ENCODE data around the gene RAB7A.
"Not testable (repeated sequence)": the region's sequence is repeated elsewhere in the genome, so short reads cannot be mapped to it uniquely, and the experiment has no call there.

The RAB7A gene

DNA sequence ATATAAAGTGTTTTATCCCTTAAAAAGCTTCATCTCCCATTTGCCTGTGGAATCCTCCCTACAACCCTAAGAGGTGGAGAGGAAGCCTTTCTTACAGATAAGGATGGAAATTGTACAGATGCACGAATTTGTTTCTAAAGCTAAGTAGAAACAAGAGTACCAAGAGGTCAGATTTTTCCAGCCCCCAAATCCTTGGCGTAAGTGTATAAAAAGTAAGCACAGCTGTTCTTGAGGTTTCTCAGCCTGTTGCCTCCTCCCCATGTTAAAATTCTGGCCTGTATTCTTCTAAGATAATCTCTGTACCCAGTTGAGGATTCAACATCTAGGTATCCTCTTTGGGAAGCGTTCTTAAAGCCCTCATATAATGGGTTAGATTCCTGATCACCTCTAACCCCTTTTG lies 34.9 kb downstream of the RAB7A start:
- DNase-seq, result no peak

DNA sequence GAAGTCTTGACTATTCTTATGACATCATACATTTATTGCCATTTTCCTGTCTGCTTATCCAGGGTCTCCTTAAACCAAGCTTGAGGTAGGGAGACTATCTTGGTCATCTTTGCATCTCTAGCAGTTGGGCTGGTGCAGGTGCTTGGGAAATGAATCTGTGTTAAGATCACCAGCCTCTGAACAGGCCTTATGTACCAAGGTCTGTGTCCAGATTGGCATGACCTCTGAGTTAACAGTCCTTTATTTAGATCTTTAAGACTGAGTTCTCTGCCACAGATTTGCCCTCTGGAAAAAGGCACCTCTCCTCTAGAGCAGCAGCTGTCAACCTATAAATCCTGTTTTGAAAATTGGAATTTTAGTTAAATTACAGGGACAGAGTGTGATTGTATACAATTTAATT lies 35.4 kb downstream of the RAB7A start:
- no peak for DNase-seq

DNA sequence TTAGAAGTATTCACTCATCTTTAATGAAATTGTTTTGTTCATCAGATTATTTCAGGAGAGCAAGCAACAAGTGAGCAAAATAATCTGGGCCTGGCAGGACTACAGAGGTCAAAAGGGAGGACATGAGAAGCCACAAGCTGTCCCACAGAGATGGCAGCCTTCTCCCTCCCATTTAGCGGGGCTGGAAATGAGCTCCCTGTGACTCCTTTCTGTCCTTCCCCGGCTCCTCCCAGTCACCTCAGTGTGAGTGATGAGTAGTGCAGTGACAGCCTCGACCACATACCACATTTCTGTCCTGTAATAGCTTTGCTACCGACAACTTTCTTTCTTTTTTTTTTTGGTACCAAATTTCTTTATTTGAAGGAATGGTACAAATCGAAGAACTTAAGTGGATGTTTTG lies 38.0 kb downstream of the RAB7A start:
- no peak for DNase-seq

DNA sequence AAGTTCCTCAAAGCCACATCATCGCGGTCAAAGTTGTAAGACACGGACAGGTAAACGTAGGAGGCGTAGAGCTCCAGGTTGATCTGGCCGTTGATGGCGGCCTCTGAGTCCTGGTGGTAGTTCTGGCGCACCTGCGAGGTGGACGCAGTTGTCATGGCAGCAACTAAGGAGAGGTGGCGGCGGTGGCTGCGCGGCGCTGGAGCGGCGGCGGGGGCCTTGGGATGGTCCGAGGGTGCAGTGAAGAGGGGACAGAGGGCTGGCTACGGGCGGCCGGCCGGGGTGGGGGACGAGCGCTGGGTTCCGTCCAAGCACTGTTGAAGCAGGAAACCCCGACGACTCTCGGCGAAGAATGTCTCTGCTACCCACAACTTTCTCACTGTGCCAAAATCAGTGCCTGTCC lies 38.9 kb downstream of the RAB7A start:
- no peak for DNase-seq

DNA sequence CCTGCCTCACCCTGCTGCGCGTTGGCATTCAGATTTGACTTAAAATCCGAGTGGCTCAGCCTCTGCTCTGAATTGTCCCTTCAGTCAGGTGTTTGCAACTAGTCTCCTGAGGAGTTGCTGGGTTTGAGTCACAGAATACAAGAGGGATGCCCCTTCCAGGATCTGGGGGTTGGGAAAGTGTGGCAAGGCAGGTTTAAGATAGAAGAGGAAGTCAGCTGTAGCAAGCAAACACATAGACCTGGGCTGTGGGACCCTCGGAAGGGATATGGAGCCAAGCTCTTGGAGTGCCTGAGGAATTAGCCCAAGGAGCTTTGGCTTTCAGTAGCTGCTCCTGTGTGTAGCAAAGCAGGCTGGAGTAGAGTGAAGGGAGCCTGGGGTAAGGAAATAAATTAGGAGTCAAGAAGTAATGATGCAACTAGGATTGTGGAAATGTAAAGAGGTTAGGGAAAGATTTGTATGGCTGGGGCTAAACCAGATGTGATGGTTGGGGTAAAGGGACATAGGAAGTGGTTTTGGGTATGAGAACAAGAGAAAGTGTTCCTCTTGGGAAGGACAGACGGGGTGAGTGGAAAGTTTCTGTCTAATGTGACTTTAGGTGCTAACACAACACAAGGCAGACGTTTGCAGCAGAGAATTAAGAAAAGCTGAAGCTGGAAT lies 41.2 kb downstream of the RAB7A start:
- DNase-seq, result no peak

DNA sequence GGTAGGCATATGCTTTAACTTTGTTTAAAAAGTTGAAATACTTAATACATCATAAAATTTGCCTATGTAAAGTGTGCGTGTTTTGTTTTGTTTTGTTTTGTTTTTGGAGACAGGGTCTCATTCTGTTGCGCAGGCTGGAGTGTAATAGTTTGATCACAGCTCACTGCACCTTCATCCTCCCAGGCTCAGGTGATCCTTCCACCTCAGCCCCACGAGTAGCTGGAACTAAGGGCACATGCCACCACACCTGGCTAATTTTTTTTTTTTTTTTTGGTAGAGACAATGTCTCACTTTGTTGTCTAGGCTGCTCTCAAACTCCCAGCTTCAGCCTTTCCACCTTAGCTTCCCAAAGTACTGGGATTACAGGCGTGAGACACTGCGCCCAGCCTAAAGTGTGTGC lies 42.5 kb downstream of the RAB7A start:
- no peak for DNase-seq

DNA sequence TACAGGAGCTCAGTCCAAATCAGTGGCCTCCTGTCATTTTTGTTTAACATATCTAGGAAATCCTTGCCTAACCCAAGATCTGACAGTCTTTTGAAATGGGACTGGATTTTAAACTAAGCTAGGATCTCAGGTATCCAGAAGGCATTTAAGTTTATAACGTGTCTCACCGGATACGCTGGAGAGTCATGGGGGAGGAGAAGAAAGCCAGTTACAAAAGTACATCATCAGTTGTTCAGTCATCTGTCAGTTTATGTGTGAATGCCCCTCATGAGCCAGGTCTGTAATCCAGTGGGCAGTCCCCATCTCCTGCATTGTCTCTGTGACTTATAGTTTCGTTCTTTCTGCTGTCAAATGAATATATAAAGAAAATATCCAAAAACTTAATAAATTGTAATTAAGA lies 44.4 kb downstream of the RAB7A start:
- DNase-seq, result no peak

DNA sequence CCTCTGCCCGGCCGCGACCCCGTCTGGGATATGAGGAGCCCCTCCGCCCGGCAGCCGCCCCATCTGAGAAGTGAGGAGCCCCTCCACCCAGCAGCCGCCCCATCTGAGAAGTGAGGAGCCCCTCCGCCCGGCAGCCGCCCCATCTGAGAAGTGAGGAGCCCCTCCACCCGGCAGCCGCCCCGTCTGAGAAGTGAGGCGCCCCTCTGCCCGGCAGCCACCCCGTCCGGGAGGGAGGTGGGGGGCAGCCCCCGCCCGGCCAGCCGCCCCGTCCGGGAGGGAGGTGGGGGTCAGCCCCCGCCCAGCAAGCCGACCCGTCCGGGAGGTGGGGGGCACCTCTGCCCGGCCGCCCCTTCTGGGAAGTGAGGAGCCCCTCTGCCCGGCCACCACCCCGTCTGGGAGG lies 47.2 kb downstream of the RAB7A start:
- not testable (repeated sequence) for DNase-seq

DNA sequence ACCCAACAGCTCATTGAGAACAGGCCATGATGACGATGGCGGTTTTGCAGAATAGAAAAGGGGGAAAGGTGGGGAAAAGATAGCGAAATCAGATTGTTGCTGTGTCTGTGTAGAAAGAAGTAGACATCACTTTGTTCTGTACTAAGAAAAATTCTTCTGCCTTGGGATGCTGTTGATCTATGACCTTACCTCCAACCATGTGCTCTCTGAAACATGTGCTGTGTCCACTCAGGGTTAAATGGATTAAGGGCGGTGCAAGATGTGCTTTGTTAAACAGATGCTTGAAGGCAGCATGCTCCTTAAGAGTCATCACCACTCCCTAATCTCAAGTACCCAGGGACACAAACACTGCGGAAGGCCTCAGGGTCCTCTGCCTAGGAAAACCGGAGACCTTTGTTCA lies 47.6 kb downstream of the RAB7A start:
- DNase-seq, result not testable (repeated sequence)

DNA sequence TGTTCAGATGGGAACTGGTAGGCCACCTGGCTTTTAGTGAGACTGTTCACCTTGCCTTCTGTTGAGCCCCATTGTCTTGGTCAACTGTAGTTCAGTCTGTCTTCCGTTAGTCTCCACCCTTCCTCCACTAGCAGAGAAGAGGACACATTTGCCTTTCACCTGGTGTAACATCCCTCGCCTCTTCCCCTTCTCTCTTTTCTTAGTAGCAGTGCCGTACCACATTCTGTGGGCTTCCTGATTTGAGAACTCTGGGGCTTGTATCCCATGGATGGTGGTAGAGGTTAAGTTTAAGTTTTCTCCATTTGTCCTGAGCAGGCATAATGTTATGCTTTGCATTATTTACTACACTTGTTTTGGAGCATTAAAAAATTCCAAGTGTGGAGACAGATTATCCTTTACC lies 49.3 kb downstream of the RAB7A start:
- DNase-seq, result no peak

DNA sequence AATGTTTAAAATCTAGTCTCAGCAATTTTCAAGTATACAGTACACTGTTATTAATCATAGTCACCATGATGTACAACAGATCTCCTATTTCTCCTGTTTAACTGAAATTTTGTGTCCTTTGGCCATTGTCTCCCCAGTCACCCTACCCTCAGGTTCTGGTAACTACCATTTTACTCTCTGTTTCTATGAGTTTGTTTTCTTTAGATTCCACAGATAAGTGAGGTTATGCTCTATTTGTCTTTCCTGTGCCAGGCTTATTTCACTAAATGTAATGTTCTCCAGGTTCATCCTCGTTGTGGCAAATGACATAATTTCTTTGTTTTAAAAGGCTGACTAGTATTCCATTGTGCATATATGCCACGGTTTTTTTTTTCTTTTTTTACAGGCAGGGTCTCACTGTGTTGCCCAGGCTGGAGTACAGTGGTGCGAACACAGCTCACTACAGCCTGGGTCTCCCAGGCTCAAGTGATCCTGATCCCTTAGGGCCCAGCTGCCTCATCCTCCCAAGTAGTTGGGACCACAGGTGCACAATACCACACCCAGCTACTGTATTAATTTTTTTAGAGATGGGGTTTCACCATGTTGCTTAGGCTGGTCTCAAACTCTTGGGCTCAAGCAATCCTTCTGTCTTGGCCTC lies 50.0 kb downstream of the RAB7A start:
- DNase-seq, result no peak

DNA sequence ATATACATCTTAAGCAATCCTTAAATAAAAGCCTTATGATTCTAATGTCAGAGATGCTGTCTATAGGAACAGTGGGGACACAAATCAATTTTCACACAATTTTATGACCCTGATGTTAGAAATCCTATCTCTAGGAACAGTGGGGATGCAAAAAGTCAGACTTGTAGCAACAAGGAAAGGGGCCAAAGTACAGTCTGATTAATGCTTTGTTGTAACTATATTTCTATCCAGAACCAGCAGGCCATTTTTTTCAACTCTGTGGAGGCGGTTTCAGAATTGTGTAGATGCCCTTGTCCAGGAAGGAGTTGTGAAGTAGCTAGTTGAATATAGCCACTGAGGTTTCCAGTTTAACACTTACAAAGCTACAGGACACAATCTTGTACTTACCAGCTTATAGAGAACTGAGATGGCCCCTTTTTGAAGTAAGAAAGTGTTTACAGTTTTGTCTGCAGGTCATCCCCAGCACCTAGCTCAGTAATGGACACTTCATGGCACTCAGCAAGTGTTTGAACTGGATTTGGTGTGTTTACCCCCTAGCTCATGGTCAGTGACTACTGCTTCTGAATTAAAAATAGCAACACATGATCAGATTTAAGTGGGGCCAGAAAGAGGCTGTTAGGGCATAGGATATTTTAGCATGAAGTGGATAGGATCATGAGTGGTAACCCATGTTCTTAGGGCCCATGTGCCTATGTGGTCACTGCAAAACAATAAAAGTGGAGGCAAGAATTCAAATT lies 54.3 kb downstream of the RAB7A start:
- no peak for DNase-seq

DNA sequence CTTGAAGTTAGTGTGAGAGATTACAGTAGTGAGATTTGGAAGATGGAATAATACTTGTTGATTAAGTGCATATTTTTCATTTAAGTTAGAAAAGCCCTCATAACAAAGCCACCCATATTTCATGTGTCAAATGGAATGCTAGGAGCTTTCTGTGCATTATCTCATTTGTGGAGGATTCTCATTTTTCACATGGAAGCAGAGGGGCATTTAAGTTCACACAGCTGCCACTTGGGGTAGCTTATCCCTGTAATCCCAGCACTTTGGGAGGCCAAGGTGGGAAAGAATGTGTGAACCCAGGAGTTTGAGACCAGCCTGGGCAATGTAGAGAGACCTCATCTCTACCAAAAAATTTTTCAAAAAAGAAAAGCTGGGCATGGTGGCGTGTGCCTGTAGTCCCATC lies 55.2 kb downstream of the RAB7A start:
- DNase-seq, result no peak

DNA sequence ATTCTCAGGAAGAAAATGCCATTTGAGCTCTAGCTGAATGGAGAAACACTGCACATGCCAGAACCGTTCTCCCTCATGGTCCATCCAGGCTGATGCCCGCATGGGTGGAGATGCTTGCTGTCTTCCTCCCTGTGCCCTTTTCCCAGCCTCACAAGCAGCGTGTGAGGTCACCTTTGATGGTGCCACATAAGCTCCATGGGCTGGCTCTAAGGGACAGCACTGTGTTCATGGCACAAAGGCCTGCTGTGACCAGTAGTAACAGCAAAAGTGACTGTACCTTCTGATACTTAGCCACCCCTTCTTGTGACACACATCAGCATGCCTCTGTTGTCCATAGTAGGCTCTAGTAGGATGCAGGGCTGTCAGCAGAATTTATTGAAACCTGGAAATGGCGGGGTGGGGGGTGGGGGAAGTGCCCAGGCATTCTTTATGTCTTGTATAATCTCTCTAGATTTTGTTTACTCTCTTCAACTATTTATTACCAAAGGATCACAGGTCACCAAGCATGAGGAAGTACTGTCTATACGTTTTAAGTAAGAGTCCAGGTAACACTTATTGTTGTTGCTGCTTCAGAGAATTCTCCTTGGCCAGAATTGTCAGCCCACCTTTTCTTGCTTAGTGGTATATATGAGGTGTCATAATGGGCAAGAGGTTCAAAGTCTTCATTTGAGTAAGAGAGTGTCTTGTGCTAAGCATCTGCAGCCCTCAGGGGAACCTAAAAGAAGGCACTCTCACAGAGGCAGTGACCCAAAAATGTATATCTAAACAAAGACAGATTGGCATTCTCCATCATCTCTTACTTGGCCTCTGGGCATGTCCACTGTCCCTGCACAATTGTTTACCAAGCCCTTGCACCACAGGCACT lies 56.5 kb downstream of the RAB7A start:
- no peak for DNase-seq

DNA sequence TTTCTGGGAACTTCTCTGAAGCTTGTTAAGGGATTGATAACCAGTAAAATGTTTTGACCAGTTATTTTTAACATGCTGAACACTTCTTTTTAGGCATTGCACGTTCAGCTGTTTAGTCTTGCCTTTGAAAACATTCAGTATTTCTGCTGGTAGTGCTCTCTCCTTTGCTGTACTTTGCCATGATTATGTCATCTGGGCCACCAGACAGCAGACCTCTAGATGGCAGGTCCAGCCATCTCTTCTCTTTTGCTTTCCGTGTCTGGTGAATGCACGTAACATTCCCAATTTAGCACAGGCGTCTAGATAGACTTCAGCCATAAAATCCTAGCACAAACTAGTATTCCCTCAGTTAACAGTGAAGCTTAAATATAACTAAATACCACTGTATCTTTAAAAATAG lies 57.8 kb downstream of the RAB7A start:
- no peak for DNase-seq

DNA sequence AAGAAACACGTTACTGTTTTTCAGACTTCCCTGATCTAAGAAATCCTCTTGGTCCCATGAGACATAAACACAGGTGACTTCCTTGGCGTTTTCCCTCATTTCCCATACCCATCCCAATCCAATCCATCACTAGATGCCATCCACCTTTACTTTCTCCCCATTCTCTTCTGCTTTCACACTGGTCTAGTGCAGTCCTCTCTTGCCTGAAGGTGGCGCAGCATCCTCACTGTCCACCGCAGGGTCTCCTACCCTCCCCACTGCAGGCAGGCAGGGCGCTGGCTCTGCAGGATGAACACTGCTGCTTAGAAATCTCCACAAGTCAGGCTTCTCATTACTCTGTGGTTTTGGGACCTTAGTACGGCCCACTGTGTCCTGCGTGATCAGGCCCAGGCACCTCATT lies 58.2 kb downstream of the RAB7A start:
- peak in 1 of 2 donors; percentile 19 for DNase-seq

DNA sequence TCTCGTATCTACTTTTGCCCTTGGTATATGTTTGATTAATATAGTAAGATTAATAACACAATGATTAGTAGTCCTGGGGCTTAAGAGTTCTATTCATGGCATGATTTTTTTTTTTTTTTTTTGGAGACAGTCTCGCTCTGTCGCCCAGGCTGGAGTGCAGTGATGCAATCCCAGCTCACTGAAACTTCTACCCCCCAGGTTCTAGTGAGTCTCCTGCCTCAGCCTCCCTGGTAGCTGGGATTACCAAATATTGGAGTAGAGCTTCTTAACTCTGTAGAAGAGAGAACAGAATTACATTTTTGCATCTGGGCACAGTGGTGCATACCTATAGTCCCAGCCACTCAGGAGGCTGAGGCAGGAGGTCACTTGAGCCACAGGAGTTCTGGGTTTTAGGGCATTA lies 58.9 kb downstream of the RAB7A start:
- no peak for DNase-seq

DNA sequence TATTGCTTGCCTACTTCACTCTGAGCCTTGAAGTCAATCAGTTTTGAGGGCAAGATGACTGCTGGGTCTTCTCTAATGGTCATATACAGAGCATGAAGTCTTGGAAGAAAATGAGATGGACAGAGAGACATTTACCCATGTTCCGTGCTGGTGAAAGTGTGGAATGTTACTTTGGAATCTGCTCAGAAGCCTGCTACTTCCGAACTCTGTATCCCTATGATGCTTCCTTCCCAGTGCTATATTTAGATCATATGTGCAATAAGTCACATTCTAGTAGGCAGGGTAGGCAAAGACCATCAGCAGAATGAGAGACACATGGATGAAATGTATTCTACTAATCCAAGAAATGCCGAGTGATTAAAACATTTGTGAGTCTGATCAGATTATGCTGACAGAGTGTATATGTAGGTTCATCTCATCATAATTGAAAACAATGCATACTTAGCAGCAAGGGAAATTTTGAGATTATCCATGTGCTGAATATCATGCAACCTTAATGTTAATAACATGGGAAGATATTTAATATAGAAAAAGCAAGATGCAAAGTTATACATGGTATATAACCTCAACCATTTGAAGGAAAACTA lies 60.5 kb downstream of the RAB7A start:
- no peak for DNase-seq

DNA sequence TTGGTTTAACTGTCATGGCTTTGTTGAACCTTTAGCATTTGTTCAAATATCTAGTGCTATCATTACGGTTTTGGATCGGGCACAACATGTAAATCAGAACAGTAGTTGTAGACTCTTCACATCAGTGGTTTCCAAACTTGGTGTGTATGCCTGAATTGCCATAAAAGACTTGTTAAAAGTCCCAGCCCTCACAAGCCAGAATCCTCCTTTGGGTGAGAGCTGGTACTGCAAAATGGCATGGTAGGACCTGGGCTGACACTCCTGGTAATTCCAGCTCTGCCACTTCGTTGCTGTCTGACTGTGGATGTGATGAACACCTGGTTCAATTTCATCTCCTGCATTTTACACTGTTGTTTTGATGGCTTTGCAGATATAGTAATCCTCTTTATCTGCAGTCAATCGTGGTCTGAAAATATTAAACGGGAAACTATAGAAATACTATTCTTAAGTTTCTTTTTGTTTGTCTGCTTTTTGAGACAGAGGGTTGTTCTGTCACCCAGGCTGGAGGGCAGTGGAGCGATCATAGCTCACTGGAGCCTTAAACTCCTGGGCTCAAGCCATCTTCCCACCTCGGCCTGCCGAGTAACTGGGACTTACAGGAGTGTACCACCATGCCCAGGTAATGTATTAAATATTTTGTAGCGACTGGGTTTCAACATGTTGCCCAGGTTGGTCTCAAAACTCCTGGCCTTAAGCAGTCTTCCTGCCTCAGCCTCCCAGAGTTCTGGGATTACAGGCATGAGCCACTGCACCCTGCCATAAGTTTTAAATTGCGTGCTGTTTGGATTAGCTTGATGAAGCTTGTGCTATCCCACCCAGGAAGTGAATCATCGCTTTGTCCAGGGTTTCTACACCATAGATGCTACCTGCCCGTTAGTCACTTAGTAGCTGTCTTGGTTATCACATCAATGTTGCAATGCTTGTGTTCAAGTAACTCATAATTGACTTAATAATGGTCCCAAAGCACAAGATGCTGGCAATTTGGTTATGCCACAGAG lies 61.6 kb downstream of the RAB7A start:
- no peak for DNase-seq

DNA sequence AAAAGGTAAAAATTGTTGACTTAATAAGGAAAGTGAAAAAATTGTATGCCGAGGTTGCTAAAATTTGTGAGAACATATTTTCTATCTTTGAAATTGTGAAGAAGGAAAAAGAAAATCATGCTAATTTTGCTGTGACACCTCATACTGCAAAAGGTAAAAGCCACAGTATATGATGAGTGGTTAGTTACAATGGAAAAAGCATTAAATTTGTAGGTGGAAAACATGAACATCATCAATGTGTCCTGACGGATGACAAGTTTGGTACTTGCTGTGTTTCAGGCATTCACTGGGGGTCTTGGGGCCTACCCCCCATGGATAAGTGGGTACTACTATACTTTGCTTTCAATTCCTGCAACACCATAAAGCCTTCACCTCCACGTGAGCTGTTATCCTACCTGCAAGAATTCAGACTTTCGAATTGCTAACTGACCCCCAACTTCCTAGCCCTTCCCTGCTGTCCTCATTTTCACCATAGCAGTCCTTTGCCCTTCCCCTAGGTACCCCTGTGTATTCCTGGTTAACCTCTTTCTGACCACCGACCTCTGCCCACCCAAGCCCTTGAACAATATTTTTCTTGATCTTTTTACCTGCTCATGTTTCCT lies 62.4 kb downstream of the RAB7A start:
- DNase-seq, result no peak

DNA sequence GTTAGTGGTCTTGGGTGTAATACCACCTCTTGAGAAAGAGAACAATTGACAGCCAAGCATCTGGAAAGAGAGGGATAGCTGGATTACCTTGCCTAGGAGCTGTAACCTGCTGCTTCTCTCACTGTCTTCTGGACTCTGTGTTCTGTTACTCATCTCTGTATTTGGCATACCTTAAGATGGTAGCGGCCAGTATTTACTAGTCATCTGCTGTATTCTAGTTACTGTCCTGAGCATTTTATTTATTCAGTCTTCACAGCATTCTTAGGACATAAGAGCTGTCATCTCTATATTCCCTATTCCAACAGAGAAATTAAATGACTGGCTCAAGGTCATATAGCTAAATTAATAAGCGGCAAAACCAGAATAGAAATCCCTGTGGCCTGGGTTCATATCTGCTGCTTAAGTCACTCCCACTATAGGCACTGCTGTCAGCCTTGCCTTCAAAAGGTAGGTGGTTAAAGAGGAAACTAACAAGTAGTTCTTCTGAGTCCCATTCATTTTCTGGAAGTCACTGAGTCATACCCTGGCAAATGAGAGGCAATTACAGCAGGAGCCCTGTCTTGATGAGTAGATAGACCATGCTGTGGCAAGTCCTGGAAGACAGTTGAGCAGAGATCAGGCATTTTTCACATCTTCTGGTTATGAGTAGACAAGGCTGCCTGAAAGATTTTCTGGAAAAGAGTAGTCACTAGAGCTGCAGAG lies 68.2 kb downstream of the RAB7A start:
- peak in 1 of 2 donors; percentile 81 for DNase-seq

Data from bone marrow (tissue), 2 donors.